D721Med (cell line): ENCODE data around the gene CLMN.

Experiments used
- DNase-seq: peaks from one replicate; pipeline ENCODE4 v3.0.0; 2011; ENCODE audit warnings: low spot score; ENCODE audit not compliant: insufficient read length
- FAIRE-seq: peaks from 2 replicates; lab custom pipeline; 2011; peaks lifted over from hg19 to GRCh38; lab: Jason Lieb, UNC
- CTCF ChIP-seq: IDR thresholded peaks from 2 replicates; pipeline ENCODE4 v1.5.1; 2012; ENCODE audit warnings: mild to moderate bottlenecking, control low read depth; ENCODE audit not compliant: insufficient read depth; ENCODE audit errors: missing control alignments

Gene CLMN

GRCh38 chr14:95165517-95165916, 154.2 kb downstream of the CLMN start:
- DNase-seq (no peak), FAIRE-seq (no peak)
- no peak for TF ChIP-seq CTCF

GRCh38 chr14:95164506-95164905, 155.2 kb downstream of the CLMN start:
- DNase-seq (no peak), FAIRE-seq (no peak)

GRCh38 chr14:95163666-95164065, 156.0 kb downstream of the CLMN start:
- FAIRE-seq (no peak), DNase-seq (no peak)
- no peak for TF ChIP-seq CTCF

More at GRCh38 chr14:95164506-95164905, 155.2 kb downstream of the CLMN start:
- no peak for TF ChIP-seq CTCF

- DNase-seq (no peak), FAIRE-seq (no peak)
- no peak for TF ChIP-seq CTCF
Measured at GRCh38 chr14:95163132-95163531, 156.6 kb downstream of the CLMN start.

GRCh38 chr14:95162641-95163040, 157.1 kb downstream of the CLMN start:
- no peak for FAIRE-seq
- DNase-seq = no peak
- TF ChIP-seq CTCF = no peak

- FAIRE-seq = no peak
Measured at GRCh38 chr14:95157327-95158189, 162.2 kb downstream of the CLMN start, which contains the start of gene DICER1. DICER1 (minus strand) TSS chr14:95157529; CDS start chr14:95133458, 24,071 bp downstream.

More at GRCh38 chr14:95157327-95158189, 162.2 kb downstream of the CLMN start, which contains the start of gene DICER1:
- TF ChIP-seq CTCF = no peak
- peak; percentile 88 for DNase-seq
